Measurements from ENCODE around the gene TPST2.

The TPST2 gene

GRCh38 chr22:26517429-26517828 lies 72.5 kb downstream of the TPST2 start:
- no peak overlapping the region for H3K4me3 ChIP-seq (ENCODE audit: low read length)
- peaks cover 9% of the 10 kb centered on the region for H3K4me1 ChIP-seq (ENCODE audit: low read length)
- TF ChIP-seq CTCF (IDR thresholded peaks at IDR 0.05; ENCODE audit: low read depth, low read length), result no peak
- TF ChIP-seq EZH2phosphoT487 (IDR thresholded peaks at IDR 0.05; ENCODE audit: low read depth), result no peak
- H3K27ac ChIP-seq (ENCODE audit: low read length), result no peak overlapping the region
- no peak overlapping the region for H3K9ac ChIP-seq (ENCODE audit: low read length)
- no peak overlapping the region for H3K4me2 ChIP-seq (ENCODE audit: low read length)
- H3K27me3 ChIP-seq (ENCODE audit: low read depth, low read length), result no peaks in the 10 kb centered on the region
- no peaks in the 10 kb centered on the region for H4K20me1 ChIP-seq (ENCODE audit: insufficient read depth, low read length)
- H2AFZ ChIP-seq (ENCODE audit: low read depth, low read length), result no peak overlapping the region
- peaks cover 13% of the 10 kb centered on the region for H3K79me2 ChIP-seq (ENCODE audit: low read length)
- H3K36me3 ChIP-seq (replicated peaks; ENCODE audit: low read depth, low read length), result no peaks in the 10 kb centered on the region
- no peaks in the 10 kb centered on the region for H3K9me3 ChIP-seq (ENCODE audit: insufficient read depth, low read length)

- no peaks in the 10 kb centered on the region for H3K27me3 ChIP-seq (ENCODE audit: low read depth, low read length)
- no peaks in the 10 kb centered on the region for H4K20me1 ChIP-seq (ENCODE audit: insufficient read depth, low read length)
- H3K4me2 ChIP-seq (ENCODE audit: low read length), result no peak overlapping the region
- no peak overlapping the region for H3K4me3 ChIP-seq (ENCODE audit: low read length)
- no peak overlapping the region for H2AFZ ChIP-seq (ENCODE audit: low read depth, low read length)
- H3K9me3 ChIP-seq (ENCODE audit: insufficient read depth, low read length), result no peaks in the 10 kb centered on the region
- peaks cover 12% of the 10 kb centered on the region for H3K4me1 ChIP-seq (ENCODE audit: low read length)
- no peak overlapping the region for H3K27ac ChIP-seq (ENCODE audit: low read length)
- H3K9ac ChIP-seq (ENCODE audit: low read length), result no peak overlapping the region
- peaks cover 21% of the 10 kb centered on the region for H3K79me2 ChIP-seq (ENCODE audit: low read length)
- no peaks in the 10 kb centered on the region for H3K36me3 ChIP-seq (replicated peaks; ENCODE audit: low read depth, low read length)
- TF ChIP-seq CTCF (IDR thresholded peaks at IDR 0.05; ENCODE audit: low read depth, low read length) (no peak), EZH2phosphoT487 (IDR thresholded peaks at IDR 0.05; ENCODE audit: low read depth) (no peak)
These were observed 73.4 kb downstream of the TPST2 start for GRCh38 chr22:26516503-26516902.

GRCh38 chr22:26515931-26516330 lies 74.0 kb downstream of the TPST2 start:
- no peak overlapping the region for H2AFZ ChIP-seq (ENCODE audit: low read depth, low read length)
- no peak overlapping the region for H3K27ac ChIP-seq (ENCODE audit: low read length)
- peaks cover 27% of the 10 kb centered on the region for H3K79me2 ChIP-seq (ENCODE audit: low read length)

GRCh38 chr22:26514419-26515161 lies 75.3 kb downstream of the TPST2 start:
- no peak overlapping the region for H3K4me3 ChIP-seq (ENCODE audit: low read length)
- peaks cover 6% of the 10 kb centered on the region for H3K36me3 ChIP-seq (replicated peaks; ENCODE audit: low read depth, low read length)
- no peak overlapping the region for H2AFZ ChIP-seq (ENCODE audit: low read depth, low read length)
- H3K4me2 ChIP-seq (ENCODE audit: low read length), result no peak overlapping the region
- no peaks in the 10 kb centered on the region for H3K9me3 ChIP-seq (ENCODE audit: insufficient read depth, low read length)
- H3K27me3 ChIP-seq (ENCODE audit: low read depth, low read length), result no peaks in the 10 kb centered on the region
- peaks cover 27% of the 10 kb centered on the region for H3K79me2 ChIP-seq (ENCODE audit: low read length)
- H3K9ac ChIP-seq (ENCODE audit: low read length), result no peak overlapping the region
- no peak overlapping the region for H3K27ac ChIP-seq (ENCODE audit: low read length)
- H4K20me1 ChIP-seq (ENCODE audit: insufficient read depth, low read length), result no peaks in the 10 kb centered on the region
- no peak for TF ChIP-seq EZH2phosphoT487 (IDR thresholded peaks at IDR 0.05; ENCODE audit: low read depth)
- peaks cover 16% of the 10 kb centered on the region for H3K4me1 ChIP-seq (ENCODE audit: low read length)

More at GRCh38 chr22:26515931-26516330, 74.0 kb downstream of the TPST2 start:
- no peak for TF ChIP-seq EZH2phosphoT487 (IDR thresholded peaks at IDR 0.05; ENCODE audit: low read depth)
- no peak for TF ChIP-seq CTCF (IDR thresholded peaks at IDR 0.05; ENCODE audit: low read depth, low read length)
- Histone ChIP-seq H4K20me1 (ENCODE audit: insufficient read depth, low read length) (no peaks in the 10 kb centered on the region), H3K4me3 (ENCODE audit: low read length) (no peak overlapping the region), H3K9ac (ENCODE audit: low read length) (no peak overlapping the region), H3K27me3 (ENCODE audit: low read depth, low read length) (no peaks in the 10 kb centered on the region), H3K4me2 (ENCODE audit: low read length) (no peak overlapping the region), H3K36me3 (replicated peaks; ENCODE audit: low read depth, low read length) (no peaks in the 10 kb centered on the region), H3K9me3 (ENCODE audit: insufficient read depth, low read length) (no peaks in the 10 kb centered on the region), H3K4me1 (ENCODE audit: low read length) (peaks cover 16% of the 10 kb centered on the region)
